CD4-positive, alpha-beta T cell treated with Interleukin-15 for 4 hours (primary cell): Measurements from ENCODE around the gene ZNF784.

Experiments used
- DNase-seq: peaks from one replicate; pipeline ENCODE4 v3.0.0-alpha.2; 2020; ENCODE audit warnings: low spot score

ZNF784 gene

DNA sequence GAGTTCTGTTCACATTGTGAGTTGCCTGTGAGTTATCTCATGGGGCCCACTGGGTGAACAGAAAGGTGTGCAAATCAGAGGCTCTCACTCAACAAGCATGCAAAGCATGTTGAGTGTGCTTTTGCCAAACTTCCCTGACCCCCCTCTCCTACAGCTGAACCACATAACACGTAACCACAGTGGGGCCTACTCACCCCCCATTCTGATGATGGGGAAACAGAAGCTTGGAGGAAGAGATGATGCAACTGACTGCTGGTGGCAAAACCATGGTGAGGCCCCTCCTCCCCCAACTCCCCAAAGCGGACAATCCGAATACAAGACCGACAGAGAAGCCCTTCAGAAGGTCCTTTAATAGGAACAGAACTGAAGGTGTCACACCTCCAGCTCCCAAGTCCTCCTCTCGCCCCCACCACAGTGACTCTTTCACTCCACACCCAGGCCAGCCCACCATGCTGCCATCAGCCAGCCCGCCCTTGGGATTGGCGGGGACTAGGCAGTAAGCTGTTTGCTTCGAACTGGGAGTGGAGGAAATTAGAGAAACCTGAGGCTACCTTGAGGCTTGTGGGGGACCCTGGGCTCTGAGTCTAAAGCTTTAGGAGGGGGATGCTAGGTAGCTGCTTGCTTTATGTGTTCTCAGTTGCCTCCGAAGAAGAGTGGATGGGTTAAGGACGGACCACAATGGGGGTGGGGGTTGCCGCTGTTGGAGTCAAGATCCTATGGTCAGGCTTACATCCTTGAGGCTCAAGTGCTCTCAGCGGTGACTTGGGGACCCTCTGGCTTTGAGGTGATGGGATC, 3.8 kb downstream of the ZNF784 start:
- DNase-seq: peak; percentile 17

DNA sequence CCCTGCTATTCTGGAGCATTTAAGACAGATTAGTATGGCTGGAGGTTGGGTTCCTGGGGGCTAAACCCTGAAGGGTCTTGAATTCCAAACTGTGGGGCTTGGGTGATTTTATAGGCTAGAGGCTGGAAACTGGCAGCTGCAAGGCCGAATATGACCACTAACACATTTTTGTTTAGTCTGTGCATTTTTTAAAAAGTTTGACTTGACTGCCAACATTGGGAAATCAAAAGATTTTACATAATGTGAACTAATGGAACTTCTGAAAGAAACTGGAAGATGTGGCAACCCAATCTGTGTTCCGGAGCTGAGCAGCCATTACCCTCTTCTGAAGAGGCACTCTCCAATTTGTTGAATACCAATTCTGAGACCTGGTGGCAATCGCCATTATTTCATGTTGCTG, 5.1 kb downstream of the ZNF784 start:
- no peak for DNase-seq

DNA sequence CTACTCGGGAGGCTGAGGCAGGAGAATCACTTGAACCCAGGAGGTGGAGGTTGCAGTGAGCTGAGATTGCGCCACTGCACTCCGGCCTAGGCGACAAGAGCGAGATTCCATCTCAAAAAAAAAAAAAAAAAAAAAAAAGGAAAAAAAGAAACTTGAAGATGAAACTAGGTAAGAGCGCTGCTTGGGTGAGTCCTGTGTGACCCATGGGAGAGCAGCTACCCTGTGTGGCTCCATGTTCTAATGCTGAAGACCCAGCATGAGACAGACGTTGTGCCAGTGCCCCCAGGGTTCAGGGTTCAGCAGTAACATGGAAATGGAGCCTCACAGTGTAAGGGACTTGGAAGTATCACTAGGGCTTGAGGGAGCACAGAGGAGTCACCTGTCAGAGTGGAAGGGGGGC, 5.9 kb downstream of the ZNF784 start:
- DNase-seq: no peak

DNA sequence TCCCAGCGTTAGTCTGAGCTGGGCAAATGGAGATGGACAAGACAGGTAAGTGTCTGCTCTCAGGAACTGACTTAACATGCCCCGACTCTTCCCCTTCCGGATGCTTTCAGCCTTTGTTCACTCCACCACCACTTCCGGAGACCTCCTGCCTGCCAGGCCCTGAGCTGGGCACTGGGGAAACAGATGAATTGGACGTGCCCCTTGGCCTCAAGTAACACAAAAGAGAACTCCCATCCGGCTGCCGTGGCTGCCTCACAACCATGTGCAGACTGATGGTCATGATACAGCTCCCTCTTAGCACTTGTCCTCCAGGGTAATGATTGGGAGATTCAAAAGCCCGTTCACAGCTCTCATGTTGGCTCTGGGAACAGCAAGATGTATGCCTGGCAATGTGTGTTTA, 6.9 kb downstream of the ZNF784 start:
- DNase-seq: no peak

DNA sequence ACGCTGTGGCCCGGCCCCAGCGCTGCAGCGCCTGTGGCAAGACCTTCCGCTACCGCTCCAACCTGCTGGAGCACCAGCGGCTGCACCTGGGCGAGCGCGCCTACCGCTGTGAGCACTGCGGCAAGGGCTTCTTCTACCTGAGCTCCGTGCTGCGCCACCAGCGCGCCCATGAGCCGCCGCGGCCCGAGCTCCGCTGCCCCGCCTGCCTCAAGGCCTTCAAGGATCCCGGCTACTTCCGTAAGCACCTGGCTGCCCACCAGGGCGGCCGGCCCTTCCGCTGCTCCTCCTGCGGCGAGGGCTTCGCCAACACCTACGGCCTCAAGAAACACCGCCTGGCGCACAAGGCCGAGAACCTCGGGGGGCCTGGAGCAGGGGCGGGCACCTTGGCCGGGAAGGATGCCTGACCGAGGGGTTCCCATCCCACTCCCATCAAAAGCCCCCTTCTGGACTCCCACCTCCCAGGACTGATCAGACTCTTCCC, 7.9 kb downstream of the ZNF784 start:
- no peak for DNase-seq

DNA sequence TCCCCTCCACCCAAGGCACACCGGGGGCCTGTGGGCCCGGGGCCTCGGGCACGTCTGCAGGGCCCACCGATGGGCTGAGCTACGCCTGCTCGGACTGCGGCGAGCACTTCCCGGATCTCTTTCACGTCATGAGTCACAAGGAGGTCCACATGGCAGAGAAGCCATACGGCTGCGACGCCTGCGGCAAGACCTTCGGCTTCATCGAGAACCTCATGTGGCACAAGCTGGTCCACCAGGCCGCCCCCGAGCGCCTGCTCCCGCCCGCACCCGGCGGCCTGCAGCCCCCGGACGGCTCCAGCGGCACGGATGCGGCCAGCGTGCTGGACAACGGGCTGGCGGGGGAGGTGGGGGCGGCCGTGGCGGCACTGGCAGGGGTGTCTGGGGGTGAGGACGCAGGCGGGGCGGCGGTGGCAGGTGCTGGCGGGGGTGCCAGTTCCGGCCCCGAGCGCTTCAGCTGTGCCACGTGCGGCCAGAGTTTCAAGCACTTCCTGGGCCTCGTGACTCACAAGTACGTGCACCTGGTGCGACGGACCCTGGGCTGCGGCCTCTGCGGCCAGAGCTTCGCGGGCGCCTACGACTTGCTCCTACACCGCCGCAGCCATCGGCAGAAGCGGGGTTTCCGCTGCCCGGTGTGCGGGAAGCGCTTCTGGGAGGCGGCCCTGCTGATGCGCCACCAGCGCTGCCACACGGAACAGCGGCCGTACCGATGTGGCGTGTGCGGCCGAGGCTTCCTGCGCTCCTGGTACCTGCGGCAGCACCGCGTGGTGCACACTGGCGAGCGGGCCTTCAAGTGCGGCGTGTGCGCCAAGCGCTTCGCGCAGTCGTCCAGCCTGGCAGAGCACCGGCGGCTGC, 8.6 kb downstream of the ZNF784 start:
- DNase-seq: no peak

DNA sequence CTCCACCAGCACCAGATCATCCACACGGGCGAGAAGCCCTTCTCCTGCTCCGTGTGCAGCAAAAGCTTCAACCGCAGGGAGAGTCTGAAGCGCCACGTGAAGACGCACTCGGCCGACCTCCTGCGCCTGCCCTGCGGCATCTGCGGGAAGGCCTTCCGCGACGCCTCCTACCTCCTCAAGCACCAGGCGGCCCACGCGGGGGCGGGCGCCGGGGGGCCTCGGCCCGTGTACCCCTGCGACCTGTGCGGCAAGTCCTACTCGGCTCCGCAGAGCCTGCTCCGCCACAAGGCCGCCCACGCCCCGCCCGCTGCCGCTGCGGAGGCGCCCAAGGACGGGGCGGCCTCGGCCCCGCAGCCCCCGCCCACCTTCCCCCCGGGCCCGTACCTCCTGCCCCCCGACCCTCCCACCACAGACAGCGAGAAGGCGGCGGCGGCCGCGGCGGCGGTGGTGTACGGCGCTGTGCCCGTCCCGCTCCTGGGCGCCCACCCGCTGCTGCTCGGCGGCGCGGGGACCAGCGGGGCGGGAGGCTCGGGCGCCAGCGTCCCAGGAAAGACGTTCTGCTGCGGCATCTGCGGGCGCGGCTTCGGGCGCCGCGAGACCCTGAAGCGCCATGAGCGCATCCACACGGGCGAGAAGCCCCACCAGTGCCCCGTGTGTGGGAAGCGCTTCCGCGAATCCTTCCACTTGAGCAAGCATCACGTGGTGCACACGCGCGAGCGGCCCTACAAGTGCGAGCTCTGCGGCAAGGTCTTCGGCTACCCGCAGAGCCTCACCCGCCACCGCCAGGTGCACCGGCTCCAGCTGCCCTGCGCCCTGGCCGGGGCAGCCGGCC, 9.4 kb downstream of the ZNF784 start:
- DNase-seq: no peak

DNA sequence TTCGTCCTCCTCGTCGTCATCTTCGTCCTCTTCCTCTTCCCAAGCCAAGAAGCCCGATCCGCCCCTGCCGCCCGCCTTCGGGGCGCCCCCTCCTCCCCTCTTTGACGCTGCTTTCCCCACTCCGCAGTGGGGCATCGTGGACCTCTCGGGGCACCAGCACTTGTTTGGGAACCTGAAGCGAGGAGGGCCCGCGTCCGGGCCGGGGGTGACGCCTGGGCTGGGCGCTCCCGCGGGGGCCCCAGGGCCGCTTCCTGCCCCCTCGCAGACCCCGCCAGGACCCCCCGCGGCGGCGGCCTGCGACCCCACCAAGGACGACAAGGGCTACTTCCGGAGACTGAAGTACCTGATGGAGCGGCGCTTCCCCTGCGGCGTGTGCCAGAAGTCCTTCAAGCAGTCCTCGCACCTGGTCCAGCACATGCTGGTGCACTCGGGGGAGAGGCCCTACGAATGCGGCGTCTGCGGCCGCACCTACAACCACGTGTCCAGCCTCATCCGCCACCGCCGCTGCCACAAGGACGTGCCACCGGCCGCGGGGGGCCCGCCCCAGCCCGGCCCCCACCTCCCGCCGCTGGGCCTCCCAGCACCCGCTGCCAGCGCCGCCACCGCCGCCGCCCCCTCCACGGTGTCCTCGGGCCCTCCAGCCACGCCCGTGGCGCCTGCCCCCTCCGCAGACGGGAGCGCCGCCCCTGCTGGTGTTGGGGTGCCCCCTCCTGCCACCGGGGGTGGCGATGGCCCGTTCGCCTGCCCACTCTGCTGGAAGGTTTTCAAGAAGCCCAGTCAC, 10.2 kb downstream of the ZNF784 start:
- no peak for DNase-seq

DNA sequence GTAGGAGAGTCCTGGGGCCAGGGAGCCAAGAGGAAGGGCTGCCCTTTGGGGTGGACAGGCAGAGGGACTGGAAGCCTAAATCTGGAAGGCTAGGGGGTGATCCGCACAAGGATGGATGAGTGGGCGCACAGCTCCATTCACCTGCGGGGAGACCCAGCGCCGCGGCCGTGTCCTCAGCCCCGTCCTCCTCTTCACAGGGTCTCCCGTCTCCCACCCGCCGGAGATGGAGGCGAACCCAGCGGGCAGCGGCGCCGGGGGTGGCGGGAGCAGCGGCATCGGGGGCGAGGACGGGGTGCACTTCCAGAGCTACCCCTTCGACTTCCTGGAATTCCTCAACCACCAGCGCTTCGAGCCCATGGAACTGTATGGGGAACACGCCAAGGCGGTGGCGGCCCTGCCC, 11.0 kb downstream of the ZNF784 start:
- no peak for DNase-seq

DNA sequence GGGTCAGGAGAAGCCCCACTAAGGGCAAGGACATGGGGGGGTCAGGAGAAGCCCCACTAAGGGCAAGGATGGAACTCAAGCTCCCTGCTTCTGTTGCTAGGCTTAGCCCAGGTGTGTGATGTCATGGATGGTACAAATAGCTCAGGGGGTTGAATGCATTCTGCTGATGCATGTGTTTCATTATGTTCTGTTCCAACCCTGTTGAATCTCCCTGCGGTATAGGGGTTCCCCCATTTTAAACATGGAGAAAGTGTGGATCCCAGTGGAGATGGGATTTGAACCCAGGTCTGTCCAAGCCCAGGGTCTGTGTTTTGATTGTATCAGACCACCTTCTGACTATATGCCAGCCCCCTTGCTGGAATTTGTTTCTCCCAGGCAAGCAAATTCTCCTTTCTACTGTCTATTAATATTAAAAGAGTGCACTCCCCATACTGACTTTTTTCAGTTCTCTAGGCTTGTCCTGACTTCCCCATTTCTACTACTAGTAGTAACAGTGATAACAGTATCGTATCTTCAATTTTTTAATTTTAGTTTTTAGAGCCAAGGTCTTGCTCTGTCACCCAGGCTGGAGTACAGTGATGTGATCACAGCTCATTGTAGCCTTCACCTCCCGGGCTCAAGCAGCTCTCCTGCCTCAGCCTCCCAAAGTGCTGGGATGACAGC, 12.3 kb downstream of the ZNF784 start:
- no peak for DNase-seq

DNA sequence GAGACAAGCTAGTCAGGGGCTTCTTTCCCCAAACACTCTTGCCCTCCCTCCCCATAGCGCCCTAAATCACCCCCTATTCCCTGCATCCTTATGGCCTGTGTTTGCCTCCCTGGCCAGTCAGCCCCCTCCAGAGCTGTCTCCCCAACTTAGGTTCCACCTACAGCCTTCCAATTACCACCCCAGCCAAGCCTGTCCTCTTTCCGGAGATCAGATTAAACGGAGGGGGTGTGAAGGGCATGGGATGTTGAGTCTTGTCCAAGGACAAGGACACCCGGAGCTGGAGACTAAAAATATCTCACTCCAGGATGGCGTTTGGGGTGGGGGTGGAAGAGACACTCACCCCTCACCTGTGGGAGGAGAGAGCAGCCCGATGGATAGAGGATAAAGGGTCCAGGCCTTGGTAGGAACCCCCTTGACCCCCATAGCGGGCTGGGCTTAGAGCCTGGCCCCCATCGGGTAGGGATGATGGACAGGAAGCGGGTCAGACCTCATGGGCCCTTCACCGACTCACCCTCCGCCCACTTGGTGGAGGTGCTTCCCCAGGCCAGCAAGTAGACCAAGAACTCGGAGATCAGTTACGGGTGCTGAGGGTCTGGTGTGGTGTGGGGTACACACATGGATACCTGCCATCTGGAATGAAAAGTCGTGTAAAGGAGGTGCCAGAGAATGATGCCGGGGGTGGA, 12.9 kb downstream of the ZNF784 start:
- DNase-seq: no peak

DNA sequence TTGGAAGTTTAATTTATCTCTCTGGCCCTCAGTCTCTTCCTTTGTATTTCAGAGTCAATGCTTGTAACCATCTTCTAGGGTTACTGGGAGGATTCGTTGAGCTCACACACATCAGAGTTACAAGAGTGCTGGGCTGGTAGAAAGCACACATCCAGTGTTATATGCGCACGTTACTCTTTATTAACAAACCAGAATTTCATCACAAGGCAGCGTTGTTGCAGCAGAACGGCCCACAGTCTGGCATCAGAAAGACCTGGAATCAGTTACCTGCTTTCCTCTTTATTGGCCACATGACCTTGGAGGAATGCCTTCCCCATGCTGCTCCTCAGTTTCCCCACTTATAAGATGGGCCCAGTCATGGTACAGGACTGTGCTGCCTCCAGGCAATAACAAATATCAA, 15.0 kb downstream of the ZNF784 start:
- DNase-seq: no peak

DNA sequence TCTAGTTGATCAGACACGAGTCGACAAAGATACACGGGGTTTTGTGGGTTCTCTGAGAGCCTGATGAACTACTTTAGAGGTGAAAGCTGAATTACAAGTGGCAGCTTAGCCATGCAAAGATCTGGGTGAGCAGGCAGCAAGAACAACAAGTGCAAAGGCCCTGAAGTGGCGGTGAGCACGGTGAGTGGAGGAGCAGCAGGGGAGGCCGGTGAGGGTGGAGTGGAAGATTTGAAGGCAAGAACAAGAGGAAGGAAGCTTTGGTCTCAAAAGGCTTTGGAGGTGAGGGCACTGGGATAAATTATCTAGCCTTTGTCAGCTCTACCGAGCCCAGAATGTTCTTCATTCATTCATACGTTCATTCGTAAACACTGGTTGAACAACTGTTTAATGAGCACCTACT, 17.5 kb downstream of the ZNF784 start:
- no peak for DNase-seq

DNA sequence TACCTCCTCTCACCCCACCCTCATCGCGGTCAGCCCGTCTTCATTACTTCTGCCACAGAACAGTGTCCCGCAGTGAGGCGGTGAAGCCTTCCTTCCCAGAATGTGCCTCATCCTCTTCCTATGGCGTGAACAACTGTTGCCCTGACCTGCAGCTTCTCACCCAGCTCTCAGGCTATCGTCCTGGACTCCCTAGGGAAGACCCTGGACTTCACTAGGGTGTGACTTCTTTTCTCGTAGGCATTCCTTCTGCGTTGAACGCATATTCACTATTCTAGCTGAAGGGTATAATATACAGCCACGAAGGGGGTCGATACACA, 17.9 kb downstream of the ZNF784 start:
- no peak for DNase-seq

DNA sequence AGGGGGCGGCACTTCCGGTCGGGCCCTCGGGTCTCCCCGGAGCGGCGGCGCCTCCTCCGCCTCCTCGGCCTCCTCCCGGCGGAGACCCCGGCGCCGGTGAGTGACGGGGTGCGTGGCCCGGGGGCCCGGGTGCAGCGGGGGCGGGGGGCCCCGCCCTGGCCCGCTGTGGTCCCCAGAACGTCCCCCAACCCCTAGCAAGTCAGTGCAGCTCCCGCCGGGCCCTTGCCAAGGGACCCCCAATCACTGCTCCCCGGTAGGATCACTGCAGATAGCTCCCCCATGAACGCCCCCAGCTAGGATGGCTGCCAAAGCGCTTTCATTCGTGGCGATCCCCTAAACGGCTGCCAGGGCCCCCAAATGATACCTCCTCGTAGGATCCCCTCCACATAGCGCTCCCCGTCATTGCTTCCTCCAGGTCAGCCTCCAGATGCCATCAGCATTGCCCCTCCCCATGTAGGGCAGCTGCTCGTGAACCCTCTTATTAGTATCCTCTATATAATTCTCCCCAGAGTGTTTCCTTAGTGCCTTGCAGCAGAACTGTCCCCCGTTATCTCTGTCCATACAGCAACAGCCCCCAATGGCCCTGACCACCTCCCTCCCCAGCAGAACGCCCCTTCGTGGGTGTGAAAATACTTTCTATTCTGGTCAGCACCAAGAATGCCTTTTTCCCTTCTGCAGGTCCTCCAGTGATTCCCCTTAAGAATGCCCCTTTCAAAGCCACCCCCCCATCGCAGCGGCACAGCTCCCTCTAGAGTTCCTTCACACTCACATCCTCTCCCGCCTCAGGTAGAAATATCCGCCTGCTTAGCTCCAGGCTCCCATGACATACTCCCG, 18.5 kb downstream of the ZNF784 start, which contains the start of gene ZNF865:
Gene ZNF865 (plus strand): TSS at position 11 of the 834 bp plus-strand sequence. CDS start 7,972 bp downstream, outside the sequence.
- DNase-seq: peak; percentile 67

DNA sequence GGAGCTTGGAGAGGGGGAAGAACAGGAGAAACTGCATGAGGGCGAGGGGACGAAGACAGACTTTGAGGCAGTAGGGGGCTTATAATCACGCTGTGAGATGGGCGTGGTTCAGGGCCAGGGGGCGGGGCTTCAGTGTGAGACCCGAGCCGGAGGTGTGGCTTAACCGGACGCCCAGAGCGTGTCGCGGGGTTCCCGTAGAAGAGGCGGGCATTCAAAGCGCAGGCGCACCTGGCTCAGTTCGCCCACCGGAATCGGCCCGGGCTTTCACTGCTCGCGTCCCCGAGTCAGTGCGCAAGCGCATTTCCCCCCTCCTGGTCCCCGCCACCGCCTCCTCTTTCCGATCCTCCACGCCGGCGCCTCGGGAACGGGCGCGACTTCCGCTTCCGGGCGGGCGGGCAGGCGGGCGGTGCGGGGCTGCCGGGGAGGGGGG, 19.1 kb downstream of the ZNF784 start:
- DNase-seq: peak; percentile 98

DNA sequence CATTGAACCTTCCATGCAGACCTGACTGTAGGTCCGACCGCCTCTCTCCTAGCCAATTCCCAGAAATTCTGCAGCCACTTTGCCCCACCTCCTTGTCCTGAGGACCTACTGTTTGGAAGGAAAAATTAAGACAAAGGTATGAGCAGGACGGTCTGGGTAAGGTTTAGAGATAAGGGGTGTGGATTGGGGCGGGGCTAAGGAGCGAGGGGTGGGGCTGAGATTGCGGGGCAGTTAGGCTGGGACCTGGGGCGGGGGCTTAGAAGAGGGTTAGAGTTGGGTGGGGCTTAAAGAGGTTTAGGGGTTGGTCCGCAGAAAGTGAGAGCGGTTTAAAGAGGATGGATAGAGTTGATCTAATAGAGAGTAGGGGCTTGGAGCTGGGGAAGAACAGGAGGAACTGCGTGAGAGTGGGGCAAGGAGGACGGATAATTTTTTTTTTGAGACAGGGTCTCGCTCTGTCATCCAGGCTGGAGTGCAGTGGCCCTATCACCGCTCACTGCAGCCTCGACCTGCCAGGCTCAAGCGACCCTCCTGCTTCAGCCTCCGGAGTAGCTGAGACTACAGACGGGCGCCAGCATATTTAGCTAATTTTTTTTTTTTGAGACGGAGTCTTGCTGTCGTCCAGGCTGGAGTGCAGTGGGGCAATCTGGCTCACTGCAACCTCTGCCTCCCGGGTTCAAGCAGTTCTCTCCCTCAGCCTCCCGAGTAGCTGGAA, 20.6 kb downstream of the ZNF784 start:
- DNase-seq: no peak

DNA sequence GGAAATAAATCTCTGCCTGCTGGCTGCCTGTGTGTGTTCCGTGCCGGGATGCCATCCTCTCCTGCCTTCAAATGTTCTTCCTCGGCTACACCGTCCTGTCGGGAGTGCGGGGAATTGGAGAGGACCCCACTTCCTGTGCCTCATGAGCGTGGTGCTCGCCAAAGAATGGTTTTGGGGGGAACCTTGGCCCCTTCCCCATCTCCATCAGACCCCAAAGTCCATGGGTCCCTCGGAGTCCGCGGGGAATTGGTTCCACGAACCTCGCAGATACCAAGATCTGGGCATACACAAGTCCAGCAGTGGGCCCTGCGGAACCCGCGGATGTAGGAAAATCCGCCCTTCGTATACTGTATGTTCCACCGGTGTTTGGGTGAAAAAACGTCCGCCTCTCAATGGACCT, 21.3 kb downstream of the ZNF784 start:
- DNase-seq: no peak
